Neuronal stem cell (in vitro differentiated cells): Measurements from ENCODE around the gene PIK3R2.

Source experiments
- DNase-seq: peaks from one replicate; pipeline ENCODE4 v3.0.0-alpha.2; 2013; ENCODE audit warnings: low spot score
- H2AFZ ChIP-seq: one replicate; pipeline ENCODE4 v1.6.1; 2013; ENCODE audit warnings: mild to moderate bottlenecking, low read length, inconsistent platforms
- H2AK5ac ChIP-seq: 2 replicates; pipeline ENCODE4 v1.6.1; 2013; ENCODE audit warnings: low read depth, mild to moderate bottlenecking, inconsistent platforms, low read length, moderate library complexity, mixed read lengths
- H2BK120ac ChIP-seq: 2 replicates; pipeline ENCODE4 v1.6.1; 2013; ENCODE audit warnings: low read depth, mild to moderate bottlenecking, inconsistent platforms, low read length, moderate library complexity, mixed read lengths
- H2BK12ac ChIP-seq: one replicate; pipeline ENCODE4 v1.6.1; 2013; ENCODE audit warnings: low read length, inconsistent platforms
- H2BK15ac ChIP-seq: 2 replicates; pipeline ENCODE4 v1.6.1; 2013; ENCODE audit warnings: mild to moderate bottlenecking, low read length, inconsistent platforms, mixed read lengths
- H2BK5ac ChIP-seq: one replicate; pipeline ENCODE4 v1.6.1; 2013; ENCODE audit warnings: inconsistent platforms, mild to moderate bottlenecking, low read length, moderate library complexity
- H3K14ac ChIP-seq: one replicate; pipeline ENCODE4 v1.6.1; 2013; ENCODE audit warnings: low read length, inconsistent platforms
- H3K18ac ChIP-seq: 2 replicates; pipeline ENCODE4 v1.6.1; 2013; ENCODE audit warnings: low read length, inconsistent platforms
- H3K23ac ChIP-seq: 2 replicates; pipeline ENCODE4 v1.6.1; 2013; ENCODE audit warnings: low read depth, mild to moderate bottlenecking, mixed read lengths, low read length, inconsistent platforms; ENCODE audit not compliant: poor library complexity
- H3K27ac ChIP-seq: replicated peaks from 3 replicates; pipeline ENCODE4 v1.5.1; 2013; ENCODE audit warnings: low read length, inconsistent platforms
- H3K27me3 ChIP-seq, 3 experiments: 2 replicates each; pipeline ENCODE4 v1.6.1; 2013; ENCODE audit warnings: low read length in 3 of 3, mild to moderate bottlenecking in 2 of 3, inconsistent platforms in 1 of 3, low read depth in 1 of 3, mixed read lengths in 1 of 3, moderate library complexity in 1 of 3; ENCODE audit not compliant: control insufficient read depth in 3 of 3, insufficient read depth in 3 of 3
- H3K36me3 ChIP-seq, 2 donors: replicated peaks in 1 of 2; 2 replicates each; pipeline ENCODE4 v1.6.1; 2013; ENCODE audit warnings: low read length in 2 of 2; ENCODE audit not compliant: control insufficient read depth in 2 of 2, insufficient read depth in 2 of 2
- H3K4ac ChIP-seq: 2 replicates; pipeline ENCODE4 v1.6.1; 2013; ENCODE audit warnings: inconsistent platforms, mild to moderate bottlenecking, low read length, moderate library complexity
- H3K4me1 ChIP-seq, 2 donors: 1 replicate in 1 of 2; 2 replicates in 1 of 2; pipeline ENCODE4 v1.6.1; 2013; ENCODE audit warnings: low read length in 2 of 2, low read depth in 1 of 2; ENCODE audit not compliant: control insufficient read depth in 2 of 2, insufficient read depth in 1 of 2
- H3K4me2 ChIP-seq: one replicate; pipeline ENCODE4 v1.6.1; 2013; ENCODE audit warnings: mild to moderate bottlenecking, low read length, inconsistent platforms; ENCODE audit not compliant: insufficient read depth, poor library complexity, severe bottlenecking
- H3K4me3 ChIP-seq, 2 donors: 2 replicates each; pipeline ENCODE4 v1.5.1; 2013; ENCODE audit warnings: low read length in 2 of 2, mild to moderate bottlenecking in 2 of 2, inconsistent platforms in 1 of 2, moderate library complexity in 1 of 2
- H3K79me1 ChIP-seq: one replicate; pipeline ENCODE4 v1.6.1; 2013; ENCODE audit warnings: low read depth, mild to moderate bottlenecking, inconsistent platforms, low read length, moderate library complexity
- H3K9ac ChIP-seq: one replicate; pipeline ENCODE4 v1.6.1; 2013; ENCODE audit warnings: mild to moderate bottlenecking, low read depth, low read length, inconsistent platforms; ENCODE audit not compliant: poor library complexity
- H3K9me3 ChIP-seq, 2 donors: replicated peaks in 1 of 2; 2 replicates each; pipeline versions ENCODE3 to v1.6.1; 2013; ENCODE audit warnings: low read length in 2 of 2, mild to moderate bottlenecking in 2 of 2, inconsistent platforms in 1 of 2, low read depth in 1 of 2, mixed read lengths in 1 of 2, moderate library complexity in 1 of 2; ENCODE audit not compliant: control insufficient read depth in 2 of 2, insufficient read depth in 1 of 2
- H4K8ac ChIP-seq: one replicate; pipeline ENCODE4 v1.6.1; 2013; ENCODE audit warnings: low read depth, mild to moderate bottlenecking, inconsistent platforms, low read length, moderate library complexity
- H4K91ac ChIP-seq: one replicate; pipeline ENCODE4 v1.6.1; 2013; ENCODE audit warnings: low read length, low read depth, mild to moderate bottlenecking, inconsistent platforms; ENCODE audit not compliant: poor library complexity
- WGBS, 2 donors: extraction: QIAGEN DNeasy Blood & Tissue Kit; methylation state at CpG; one replicate each; pipeline ENCODE4 v1.1.7; 2013; ENCODE audit warnings: missing lambda C conversion rate in 2 of 2, mixed read lengths in 1 of 2; ENCODE audit not compliant: insufficient read length in 2 of 2, insufficient replicate concordance in 1 of 2; ENCODE audit errors: extremely low coverage in 2 of 2; 5-methylcytosine and 5-hydroxymethylcytosine counted together

Gene PIK3R2

GRCh38 chr19:18202778-18203407, 49.9 kb downstream of the PIK3R2 start:
- no peak for DNase-seq
- H3K9ac ChIP-seq, result peak overlapping the region; percentile 91

GRCh38 chr19:18203408-18203862, 50.5 kb downstream of the PIK3R2 start:
- Histone ChIP-seq H3K14ac (peak overlapping the region; percentile 100), H2BK12ac (peak overlapping the region; percentile 82), H3K9ac (peak overlapping the region; percentile 91), H2BK120ac (no peak overlapping the region), H3K4me3 (peak overlapping the region; percentile 68 to 81), H2AK5ac (peak overlapping the region; percentile 96), H3K23ac (peak overlapping the region; percentile 98), H3K18ac (peak overlapping the region; percentile 90), H2BK15ac (peak overlapping the region; percentile 85), H3K4me1 (peaks cover 15% of the 10 kb centered on the region in 2 donors), H4K8ac (no peak overlapping the region), H3K27ac (no peak overlapping the region), H3K4me2 (peak overlapping the region; percentile 91), H4K91ac (peak overlapping the region; percentile 89), H3K27me3 (peaks cover 0 to 18% (median 6%) of the 10 kb centered on the region in 3 experiments), H3K36me3 (peaks cover 0 to 17% of the 10 kb centered on the region in 2 donors), H3K9me3 (peaks cover 0 to 2% of the 10 kb centered on the region in 2 donors), H2BK5ac (no peak overlapping the region), H2AFZ (peak overlapping the region; percentile 86), H3K4ac (no peak overlapping the region), H3K79me1 (peaks cover 6% of the 10 kb centered on the region)
- DNase-seq, result no peak
- no CpG with 5 or more reads among the region's 38 CpGs for WGBS, 2 donors

More at GRCh38 chr19:18202778-18203407, 49.9 kb downstream of the PIK3R2 start:
- Histone ChIP-seq H4K91ac (peak overlapping the region; percentile 89), H3K4me2 (peak overlapping the region; percentile 91), H4K8ac (peak overlapping the region; percentile 65), H3K4me3 (peak overlapping the region; percentile 68 to 81), H2BK15ac (peak overlapping the region; percentile 85), H3K27ac (no peak overlapping the region), H2AFZ (peak overlapping the region; percentile 86), H2BK5ac (no peak overlapping the region), H3K36me3 (peaks cover 0 to 23% of the 10 kb centered on the region in 2 donors), H3K27me3 (peaks cover 0 to 18% (median 6%) of the 10 kb centered on the region in 3 experiments), H3K23ac (peak overlapping the region; percentile 98), H3K4ac (no peak overlapping the region), H2BK12ac (peak overlapping the region; percentile 82), H3K18ac (peak overlapping the region; percentile 90), H2BK120ac (no peak overlapping the region), H3K14ac (peak overlapping the region; percentile 100), H2AK5ac (peak overlapping the region; percentile 96), H3K4me1 (peaks cover 15% of the 10 kb centered on the region in 2 donors), H3K79me1 (peaks cover 6% of the 10 kb centered on the region), H3K9me3 (peaks cover 0 to 2% of the 10 kb centered on the region in 2 donors)
- no CpG with 5 or more reads among the region's 32 CpGs for WGBS, 2 donors

- peak within 1 kb of the TSS; percentile 68 to 81 for H3K4me3 ChIP-seq
- peaks cover 0 to 2% of the 10 kb centered on the region in 2 donors for H3K9me3 ChIP-seq
- H2BK15ac ChIP-seq, result peak within 1 kb of the TSS; percentile 85
- peak within 1 kb of the TSS; percentile 65 for H4K8ac ChIP-seq
- H3K18ac ChIP-seq, result peak within 1 kb of the TSS; percentile 92
- peaks cover 5% of the 10 kb centered on the region for H3K79me1 ChIP-seq
- H2BK5ac ChIP-seq, result peak within 1 kb of the TSS; percentile 90
- H3K23ac ChIP-seq, result peak within 1 kb of the TSS; percentile 98
- peak within 1 kb of the TSS; percentile 95 for H3K27ac ChIP-seq
- H2AFZ ChIP-seq, result peak within 1 kb of the TSS; percentile 86
- WGBS, 2 donors, result no CpG with 5 or more reads among the region's 50 CpGs
- H3K27me3 ChIP-seq, result peaks cover 0 to 18% (median 6%) of the 10 kb centered on the region in 3 experiments
- H2AK5ac ChIP-seq, result peak within 1 kb of the TSS; percentile 96
- DNase-seq, result peak; percentile 100
- H3K36me3 ChIP-seq, result peaks cover 0 to 12% of the 10 kb centered on the region in 2 donors
- H3K4me1 ChIP-seq, result peaks cover 15% of the 10 kb centered on the region in 2 donors
- no peak within 1 kb of the TSS for H3K4ac ChIP-seq
- peak within 1 kb of the TSS; percentile 89 for H4K91ac ChIP-seq
- peak within 1 kb of the TSS; percentile 82 for H2BK12ac ChIP-seq
- H3K9ac ChIP-seq, result peak within 1 kb of the TSS; percentile 91
- H3K14ac ChIP-seq, result peak within 1 kb of the TSS; percentile 100
- H2BK120ac ChIP-seq, result no peak within 1 kb of the TSS
- H3K4me2 ChIP-seq, result peak within 1 kb of the TSS; percentile 91
Measured at GRCh38 chr19:18203863-18204393, 51.0 kb downstream of the PIK3R2 start, which contains the start of gene RAB3A. Gene RAB3A (minus strand): TSS chr19:18204042. CDS start chr19:18202740, 1,302 bp downstream.
